Brain pericyte (primary cell): ENCODE measurements around the gene CHKA.
A peak's percentile ranks its signal among the peaks of the same experiment; 100 is the strongest.

ENCODE experiments used
- DNase-seq: peaks from one replicate; pipeline ENCODE4 v3.0.0-alpha.2; 2012; ENCODE audit warnings: low read depth, low spot score

CHKA gene

DNA sequence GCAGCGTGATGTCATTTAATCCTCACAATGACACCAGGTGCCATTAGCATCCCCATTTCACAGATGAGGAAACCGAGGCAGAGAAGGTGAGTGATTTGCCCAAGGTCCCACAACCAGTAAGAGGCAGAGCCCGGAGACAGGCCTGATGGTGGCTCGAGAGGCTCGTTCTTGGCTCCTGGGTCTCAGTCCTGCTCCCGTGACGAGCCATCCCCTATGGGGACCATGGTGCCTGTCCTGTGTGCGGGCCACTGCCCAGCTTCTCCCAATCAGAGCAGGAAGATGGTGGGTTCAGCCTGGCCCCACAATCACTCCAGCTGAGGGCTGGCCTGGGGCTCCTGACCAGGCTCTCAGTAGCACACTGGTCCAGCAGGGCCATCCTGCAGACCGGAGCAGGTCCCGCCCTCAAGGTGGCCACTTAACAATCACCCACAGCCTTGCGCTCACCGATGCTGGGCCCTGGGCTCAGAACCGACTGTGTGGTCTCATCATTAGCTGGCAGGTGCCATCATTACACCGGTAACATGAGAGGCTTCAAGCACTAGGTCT, 107.5 kb downstream of the CHKA start:
- DNase-seq, result no peak

DNA sequence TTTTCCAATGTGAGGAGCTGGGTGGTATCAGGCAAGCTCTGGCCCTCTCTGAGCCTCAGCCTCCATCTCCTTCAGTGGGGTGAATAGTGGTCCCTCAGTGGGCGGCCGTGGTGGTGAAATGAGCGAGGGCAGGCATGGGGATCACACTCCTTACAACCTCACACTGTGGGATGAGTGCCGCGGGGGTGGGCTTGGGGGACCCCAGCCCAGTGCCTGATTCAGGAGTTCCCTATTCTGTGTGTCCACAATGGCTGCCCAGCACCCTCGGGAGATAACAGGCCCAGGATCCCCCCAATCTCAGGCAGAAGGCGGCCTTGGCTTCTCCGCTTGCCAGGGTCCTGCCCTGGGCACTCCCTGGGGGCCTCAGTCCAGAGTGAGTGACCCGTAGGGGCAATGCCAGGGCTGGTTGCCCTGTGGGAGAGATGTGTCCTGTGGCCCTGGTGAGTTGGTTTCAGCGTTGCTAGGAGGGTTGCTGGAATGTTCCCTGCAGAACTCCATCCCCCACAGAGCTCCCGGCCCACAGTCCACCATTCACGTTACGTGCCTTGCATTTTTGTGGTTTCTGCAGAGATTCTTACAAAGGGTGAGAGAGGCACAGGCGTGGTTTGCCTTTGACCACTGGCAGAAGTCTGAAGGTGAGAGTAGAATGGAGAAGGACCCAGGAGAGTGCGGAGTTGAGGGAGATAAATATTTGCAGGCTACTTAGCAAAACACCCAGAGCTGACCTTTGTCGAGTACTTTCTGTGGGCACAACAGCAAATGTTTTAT, 108.2 kb downstream of the CHKA start:
- peak; percentile 57 for DNase-seq

DNA sequence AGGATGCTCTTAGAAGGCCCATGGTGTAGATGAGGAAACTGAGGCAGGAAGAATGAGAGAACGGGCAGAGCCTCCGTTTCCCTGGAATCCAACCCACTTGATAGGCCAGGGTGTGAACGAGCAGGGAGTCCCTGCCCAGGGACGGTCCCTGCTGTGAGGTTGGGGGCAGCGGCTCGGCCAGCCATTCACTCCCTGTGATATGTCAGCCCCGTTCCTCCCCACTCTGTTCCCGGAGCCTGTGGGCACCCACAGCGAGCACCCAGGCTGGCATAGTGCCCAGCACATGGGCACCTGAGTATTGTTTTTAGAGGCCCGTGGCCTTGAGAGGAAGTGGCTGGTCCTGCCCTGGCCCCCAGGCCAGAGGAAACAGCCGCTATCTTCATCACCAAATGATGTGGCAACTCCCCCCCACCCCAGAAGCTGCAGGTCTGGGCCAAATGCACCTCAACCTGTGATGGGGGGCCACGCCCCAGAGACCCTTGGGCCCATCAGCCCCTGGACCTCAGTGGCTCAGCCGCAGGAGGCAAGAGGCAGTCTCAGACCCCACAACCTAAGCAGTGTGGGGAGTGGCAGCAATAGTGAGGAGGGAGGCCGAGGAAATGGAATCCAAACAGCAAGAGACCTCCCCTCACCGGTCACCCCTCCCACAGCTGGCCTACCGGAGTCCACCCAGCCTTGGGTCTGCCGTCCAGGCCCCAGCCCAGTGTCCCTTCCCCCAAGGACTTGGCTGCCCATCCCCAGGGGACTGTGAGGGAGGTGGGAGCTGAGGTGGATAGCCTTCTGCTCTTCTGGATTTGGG, 108.9 kb downstream of the CHKA start:
- no peak for DNase-seq

DNA sequence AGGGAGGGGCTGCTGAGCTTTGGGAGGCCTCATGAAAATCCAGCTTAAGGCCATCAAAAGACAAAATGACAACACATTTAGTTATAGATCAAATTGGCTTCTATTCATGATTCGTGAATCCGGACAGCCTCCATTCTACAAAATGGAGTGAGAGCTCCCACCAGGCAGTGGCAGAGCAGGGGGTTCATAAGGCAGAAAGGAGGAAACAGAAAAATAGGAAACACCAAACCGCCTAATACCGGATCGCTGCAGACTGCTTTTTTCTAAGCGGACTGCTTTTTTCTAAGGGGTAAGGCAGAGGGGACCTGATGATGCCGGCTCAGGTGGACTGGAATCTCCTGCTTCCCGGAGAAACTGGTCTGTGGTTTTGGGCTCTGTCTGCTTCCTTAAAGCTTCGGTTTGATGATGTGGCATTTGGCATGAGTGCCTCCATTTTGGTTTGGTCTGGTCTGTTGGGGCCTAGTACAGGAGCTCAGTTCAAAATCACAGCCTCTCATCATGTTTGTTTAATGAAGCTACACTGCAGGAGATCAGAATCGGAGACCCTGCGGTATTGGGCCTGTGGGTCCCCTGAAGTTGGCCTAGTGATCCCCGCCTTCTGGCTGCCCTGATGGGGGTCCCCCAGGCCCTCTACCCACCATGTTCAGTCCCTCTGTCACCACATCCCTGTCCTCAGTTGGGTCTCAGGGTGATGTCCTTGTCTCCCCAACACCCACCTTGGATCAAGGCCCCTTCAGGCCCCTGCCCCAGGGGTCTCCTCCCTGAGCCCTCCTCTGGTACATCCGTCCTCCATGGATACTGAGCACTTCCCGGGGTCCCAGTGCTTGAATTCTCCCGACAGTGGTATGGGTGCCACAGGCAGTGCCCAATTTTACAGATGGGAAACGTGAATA, 109.9 kb downstream of the CHKA start:
- no peak for DNase-seq

DNA sequence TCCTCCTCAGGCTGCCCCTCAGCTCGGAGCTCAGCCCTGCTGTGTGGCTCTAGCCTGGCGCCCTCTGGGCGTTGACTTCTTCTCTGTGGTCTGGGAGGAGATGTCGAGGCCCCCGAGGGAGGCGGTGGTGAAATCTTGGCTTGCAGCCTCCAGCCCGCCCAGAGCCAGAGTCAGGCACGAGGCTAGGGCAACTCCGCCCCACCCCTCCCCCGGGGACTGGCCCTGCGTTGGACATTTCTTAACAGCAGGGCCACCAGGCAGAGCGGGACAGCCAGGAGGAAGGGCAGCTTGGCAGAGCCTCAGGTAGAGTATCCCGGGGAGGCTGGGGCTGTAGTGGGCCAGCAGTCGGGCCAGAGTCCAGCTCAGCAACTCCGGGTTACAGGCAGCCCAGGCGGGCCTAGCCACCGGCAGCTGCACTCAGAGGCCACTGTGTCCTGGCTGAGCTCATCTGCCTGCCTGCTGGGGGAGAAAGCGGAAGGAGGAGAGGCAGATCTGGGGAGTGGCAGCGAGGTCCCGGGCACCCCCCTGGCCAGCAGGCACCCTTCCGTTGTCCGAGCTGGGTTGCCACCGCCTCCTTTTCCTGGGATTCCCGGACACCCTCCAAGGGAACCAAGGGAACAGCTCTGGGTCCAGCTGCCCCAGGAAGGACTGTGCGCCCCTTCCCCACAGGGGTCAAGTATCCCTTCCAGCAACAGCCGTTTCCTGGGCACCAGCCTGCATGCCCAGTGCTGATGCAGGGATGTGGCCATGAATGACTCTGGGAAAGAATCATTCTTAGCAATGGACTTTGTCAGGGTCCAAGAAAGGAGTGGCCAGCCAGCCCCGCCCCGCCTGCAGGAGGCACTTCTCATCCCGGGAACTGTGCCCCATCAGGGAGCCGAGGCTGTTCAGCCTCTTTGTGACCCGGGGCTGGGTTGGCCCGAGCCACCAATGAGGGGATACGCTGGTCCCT, 110.8 kb downstream of the CHKA start, which contains the start of gene ALDH3B1:
ALDH3B1 (plus strand) TSS at position 238 of the 952 bp plus-strand sequence. CDS start 4,971 bp downstream, outside the sequence.
- peak; percentile 58 for DNase-seq

DNA sequence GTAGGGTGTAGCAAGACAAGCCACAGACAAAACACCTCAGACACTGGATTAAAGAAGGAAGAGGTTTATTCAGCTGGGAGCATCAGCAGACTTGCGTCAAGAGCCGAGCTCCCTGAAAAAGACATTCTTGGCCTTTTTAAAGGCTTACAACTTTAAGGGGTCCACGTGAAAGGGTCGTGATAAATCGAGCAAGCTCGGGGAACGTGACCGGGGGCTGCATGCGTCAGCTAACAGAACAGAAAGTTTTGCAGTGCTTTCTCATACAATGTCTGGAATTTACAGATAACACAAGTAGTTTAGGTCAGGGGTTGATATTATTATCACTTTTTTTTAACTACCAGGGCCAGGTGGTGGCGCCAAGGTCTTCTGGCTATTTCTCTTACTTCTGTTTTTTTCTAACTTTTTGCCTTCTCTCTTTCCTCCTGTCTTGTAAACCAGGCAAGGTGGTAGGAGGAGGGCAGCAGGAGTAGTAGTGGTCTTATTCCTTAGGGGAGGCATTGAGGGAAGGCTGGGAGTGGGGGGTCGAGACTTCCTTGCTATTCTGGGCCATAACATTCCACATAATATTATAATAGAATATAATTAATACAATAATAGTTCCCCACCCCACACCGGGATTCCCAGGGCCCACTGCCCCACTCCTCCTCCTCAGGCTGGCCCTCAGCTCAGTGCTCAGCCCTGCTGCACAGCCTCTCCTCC, 111.6 kb downstream of the CHKA start:
- no peak for DNase-seq

DNA sequence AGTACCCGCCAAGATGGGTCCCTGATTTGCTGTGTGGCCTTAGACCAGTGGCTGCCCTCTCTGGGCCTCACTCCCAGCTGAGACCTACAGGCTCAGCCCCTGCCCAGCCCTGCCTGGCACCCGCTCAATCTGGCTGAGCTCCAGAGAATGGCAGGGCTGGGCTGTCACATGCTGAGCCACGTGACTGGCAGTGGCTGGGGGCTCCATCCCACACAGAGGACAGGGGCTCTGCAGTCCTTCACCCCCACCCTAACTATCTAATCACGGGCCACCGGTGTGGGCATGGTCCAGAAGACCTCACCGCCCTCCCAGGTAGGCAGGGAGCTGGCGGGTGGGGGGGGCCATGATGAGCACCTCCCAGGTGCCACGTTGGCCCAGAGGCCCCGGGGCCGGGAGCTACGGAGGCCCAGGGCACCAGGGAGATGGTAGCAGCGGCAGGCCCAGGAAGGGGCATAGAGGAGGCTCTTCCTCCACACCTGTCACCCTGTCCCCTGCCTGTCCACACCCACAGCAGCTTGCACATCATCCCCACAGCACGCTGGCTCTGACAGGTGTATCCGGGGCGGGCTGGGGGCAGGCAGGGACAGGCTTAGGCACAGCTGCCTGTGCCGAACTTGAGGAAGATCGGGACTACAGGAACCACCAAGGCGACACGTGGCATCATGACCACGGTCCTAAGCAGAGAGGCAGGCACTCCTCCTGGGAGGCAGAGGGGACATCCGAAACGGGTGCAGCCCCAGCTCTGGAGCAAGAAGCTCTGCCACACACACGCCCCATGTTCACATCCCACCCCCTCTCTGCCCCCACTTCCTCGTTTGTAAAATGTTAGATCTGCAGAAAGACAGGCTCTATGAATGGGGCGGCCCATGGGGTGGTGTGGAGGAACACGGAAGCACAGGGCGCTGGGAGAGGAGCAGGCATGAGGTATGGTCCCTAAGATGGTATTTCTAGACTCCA, 112.5 kb downstream of the CHKA start:
- DNase-seq, result no peak

DNA sequence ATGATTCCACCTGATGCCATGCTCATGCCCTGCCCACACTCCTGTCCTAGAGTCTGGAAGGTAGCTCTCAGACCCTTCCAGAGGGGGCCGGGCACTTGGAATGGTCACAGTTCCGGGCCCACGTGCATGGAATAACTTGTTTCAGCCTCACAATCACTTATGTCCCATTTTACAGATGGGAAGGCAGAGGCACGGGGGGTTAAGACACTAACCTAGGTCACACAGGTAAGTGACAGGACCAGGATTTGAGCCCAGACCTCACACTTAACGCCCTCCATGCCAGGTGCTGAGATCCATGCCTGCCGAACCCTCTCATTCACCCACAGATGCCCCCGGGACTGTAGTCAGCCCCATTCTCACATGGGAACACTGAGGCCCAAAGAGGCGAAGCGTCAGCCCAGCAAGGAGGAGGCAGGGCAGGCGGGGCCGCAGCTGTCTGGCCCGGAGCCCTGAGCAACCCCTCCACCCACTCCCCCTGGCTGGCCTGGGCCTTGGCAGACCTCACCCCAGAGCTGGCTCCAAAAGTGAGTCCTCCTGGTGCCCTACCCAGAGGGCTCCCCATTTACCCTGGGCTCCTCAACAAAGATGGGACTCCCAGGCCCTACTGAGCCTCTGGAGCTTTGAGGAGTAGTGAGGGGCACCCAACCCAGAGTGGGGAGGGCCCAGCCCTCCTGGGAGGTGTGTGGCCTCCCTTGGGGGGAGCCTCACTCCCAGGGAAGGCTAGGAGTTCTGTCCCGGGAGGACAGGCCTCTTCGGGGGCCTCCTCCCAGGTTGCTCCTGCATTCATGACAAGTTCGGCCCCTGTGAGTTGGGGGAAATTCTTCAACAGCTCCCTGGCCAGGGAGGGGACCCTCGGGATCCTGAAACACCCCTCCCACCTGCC, 113.4 kb downstream of the CHKA start:
- no peak for DNase-seq

DNA sequence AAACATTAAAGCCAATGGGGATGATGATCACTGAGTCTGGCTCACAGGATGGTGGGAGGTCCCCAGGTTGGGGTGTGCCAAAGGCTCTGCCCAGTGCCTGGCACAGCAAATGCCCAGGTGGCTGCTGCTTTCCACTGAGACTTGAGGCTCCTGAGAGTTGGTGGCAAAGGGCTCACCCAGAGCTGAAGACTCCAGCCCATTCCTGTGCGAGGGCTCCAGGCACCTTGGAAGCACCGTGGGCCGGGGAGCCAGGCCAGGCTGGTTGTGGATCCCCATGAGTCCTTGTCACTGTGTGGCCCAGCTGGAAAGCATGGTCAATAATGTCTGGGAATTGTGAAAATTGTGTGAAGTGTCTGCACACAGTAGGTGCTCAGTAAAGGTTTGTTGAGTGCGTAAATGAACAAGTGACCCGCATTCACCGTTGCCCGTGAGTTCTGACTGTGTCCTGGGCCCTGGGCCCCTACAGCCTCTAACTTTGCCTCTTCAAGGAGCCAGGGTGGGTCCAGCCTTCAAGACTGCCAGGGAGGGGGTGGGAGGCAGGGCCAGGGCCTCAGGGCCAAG, 114.5 kb downstream of the CHKA start:
- no peak for DNase-seq

DNA sequence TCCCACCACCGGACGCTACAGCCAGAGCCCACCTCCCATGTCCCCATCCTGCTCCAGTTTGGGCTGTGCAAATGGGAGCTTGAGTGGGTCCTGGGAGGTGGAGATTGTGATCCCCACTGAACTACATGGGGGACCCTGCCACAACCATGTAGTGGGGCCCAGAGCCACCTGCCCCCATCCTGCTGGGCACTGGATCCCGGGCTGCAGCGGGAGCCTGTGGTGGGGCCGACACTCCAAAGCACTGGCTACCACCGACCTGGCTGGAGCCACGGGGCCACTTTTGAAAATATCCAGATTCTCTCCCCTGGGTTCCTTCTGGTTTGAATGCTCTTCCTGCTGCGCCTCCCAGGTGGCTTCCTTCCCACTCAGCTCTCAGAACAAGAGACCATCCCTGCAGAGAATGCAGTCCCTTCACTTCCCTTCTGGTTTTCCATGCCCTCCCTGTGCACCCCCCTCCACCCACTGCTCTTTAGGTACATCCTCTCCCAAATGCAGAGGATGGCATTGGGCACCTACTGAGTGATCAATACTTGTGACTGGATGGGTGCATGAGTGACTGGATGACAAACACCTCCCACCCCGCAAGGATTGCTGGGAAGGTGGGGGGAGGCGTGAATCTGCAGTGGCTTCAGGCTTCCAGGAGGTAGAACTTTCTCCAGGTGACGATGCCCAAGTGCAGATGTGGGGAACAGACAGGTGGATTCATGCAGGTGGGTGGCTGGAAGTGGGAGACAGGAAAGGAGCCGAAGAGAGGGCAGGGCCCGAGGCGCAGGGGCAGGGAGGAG, 116.4 kb downstream of the CHKA start:
- DNase-seq, result no peak

DNA sequence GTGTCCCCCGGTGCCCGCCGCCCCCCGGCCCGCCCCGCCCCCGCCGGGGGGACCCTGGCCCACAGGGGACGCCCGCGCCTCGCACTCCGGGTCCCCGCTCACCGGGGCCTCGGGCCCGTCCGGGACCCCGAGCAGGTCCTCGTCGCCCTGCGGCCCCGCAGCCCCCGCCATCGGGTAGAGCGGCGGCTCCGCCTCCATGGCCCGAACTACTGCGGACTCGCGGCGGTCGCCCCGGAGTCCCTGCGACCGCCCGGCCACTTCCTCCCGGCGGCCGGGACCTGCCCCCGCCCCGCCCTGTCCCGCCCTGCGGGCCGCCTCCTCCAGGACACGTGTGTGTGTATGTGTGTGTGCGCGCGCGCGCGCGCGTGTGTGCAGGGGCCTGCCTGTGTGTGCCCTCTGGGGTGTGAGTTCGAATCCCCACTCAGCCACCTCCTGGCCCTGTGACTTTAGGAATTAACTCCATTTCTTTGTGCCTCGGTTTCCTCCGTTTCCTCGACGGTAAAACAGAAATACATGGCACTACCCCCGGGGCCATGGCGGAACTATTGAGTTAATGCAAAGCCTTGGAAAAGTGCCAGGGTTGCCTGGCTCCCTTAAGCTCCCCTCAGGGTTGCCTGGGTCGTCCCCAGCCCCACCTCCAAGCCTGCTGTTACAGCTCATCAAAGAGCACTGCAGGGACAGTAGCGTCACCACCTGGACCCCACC, 117.2 kb downstream of the CHKA start, which contains the start of gene UNC93B1:
UNC93B1 (minus strand) TSS at position 252 of the 705 bp plus-strand sequence; CDS start at position 198, 54 bp downstream.
- DNase-seq, result no peak

DNA sequence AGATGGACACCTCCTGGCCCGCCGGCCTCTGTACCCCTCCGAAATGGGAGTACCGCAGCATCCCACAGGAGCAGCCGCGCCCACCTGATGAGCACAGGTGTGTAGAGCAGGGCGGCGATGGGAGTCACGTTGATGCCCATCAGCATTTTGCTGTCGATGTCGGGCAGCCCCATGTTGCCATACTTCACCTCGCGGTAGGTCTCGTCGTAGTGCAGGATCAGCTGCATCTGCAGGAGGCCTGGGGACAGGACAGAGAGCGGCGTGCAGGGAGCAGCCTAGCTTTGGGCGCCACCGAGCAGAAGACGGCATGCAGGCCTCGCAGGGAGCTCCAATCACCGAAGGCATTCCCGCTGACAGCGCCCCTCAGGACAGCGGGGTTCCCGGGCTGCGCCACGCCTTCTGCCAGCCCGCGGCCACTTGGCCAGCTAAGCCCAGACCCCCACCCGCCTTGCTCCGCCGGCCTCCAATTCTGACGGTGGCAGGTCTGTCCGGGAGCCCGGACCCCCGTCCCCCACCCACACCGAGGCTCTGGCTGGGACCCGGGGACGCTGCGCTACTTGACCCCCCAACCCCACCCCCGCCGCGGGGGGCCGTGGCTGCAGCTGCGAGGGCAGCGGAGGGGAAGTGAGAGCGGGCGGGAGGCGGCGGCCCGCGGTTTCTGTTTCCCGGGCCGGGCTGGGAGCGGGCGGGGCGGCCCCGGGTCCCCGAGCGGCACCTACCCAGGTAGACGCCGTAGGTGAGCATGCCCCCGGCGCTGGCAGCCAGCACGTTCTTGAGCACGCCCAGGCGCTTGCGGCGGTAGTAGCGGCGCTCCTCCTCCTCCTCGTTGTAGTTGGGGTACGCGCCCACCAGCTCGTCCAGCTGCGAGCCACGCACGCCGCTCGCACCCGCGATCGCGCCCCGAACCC, 118.0 kb downstream of the CHKA start:
- no peak for DNase-seq
